ENCODE results near the gene TRPM4. TPM values are rescaled to one million over a fixed set of nuclear protein-coding genes. Genes with fewer than 3 reads are reported as not detected.

Gene TRPM4
- total and polyA plus RNA-seq, 2 of the 13 experiments (the other 11 are each of a cell fraction or from before 2014, with no cell fraction given), result 1.9 to 4.3 TPM

GRCh38 chr19:49186108-49186507, 28.5 kb downstream of the TRPM4 start (continued):
- TF ChIP-seq SALL1 (CRISPR knock-in tag; IDR thresholded peaks at IDR 0.05), result peak; percentile 12; the same call in 1 of the 2 replicates
- peak; percentile 37; the same call in 1 of the 2 replicates for TF ChIP-seq MED1 (CRISPR knock-in tag; IDR thresholded peaks at IDR 0.05)
- peak; percentile 58; the same call in 1 of the 2 replicates for TF ChIP-seq ZNF614 (CRISPR knock-in tag; IDR thresholded peaks at IDR 0.05; ENCODE audit: borderline replicate concordance)
- TF ChIP-seq JUND (CRISPR knock-in tag; IDR thresholded peaks at IDR 0.05), result no peak
- peak; percentile 60; the same call in 1 of the 2 replicates for TF ChIP-seq MAX (IDR thresholded peaks at IDR 0.05)
- 0 out of 2 replicates have a peak, but pooled peaks have one; percentile 56 for TF ChIP-seq KAT7 (CRISPR knock-in tag; IDR thresholded peaks at IDR 0.05; ENCODE audit: borderline replicate concordance)
- TF ChIP-seq ZNF281 (CRISPR knock-in tag; IDR thresholded peaks at IDR 0.05; ENCODE audit: borderline replicate concordance), result 0 out of 2 replicates have a peak, but pooled peaks have one; percentile 23
- TF ChIP-seq GATAD2A (CRISPR knock-in tag; IDR thresholded peaks at IDR 0.05), result peak; percentile 74
- TF ChIP-seq ZGPAT (CRISPR knock-in tag; IDR thresholded peaks at IDR 0.05), result 0 out of 2 replicates have a peak, but pooled peaks have one; percentile 34
- TF ChIP-seq HNF1B (CRISPR knock-in tag; IDR thresholded peaks at IDR 0.05), result peak; percentile 61; the same call in 1 of the 2 replicates
- TF ChIP-seq ELF1 (CRISPR knock-in tag; IDR thresholded peaks at IDR 0.05), result peak; percentile 81
- peak; percentile 69; the same call in 1 of the 2 replicates for TF ChIP-seq HDAC2 (CRISPR knock-in tag; IDR thresholded peaks at IDR 0.05)
- no peak for TF ChIP-seq ZBTB44 (CRISPR knock-in tag; IDR thresholded peaks at IDR 0.05)
- no peak for TF ChIP-seq GFI1 (CRISPR knock-in tag; IDR thresholded peaks at IDR 0.05; ENCODE audit: borderline replicate concordance)
- peak; percentile 51 for TF ChIP-seq SOX5 (CRISPR knock-in tag; IDR thresholded peaks at IDR 0.05; ENCODE audit: borderline replicate concordance)
- TF ChIP-seq NBN (conservative IDR thresholded peaks at IDR 0.05), result no peak
- peak; percentile 62 for TF ChIP-seq KAT8 (CRISPR knock-in tag; IDR thresholded peaks at IDR 0.05)
- 0 out of 2 replicates have a peak, but pooled peaks have one; percentile 33 for TF ChIP-seq ZSCAN31 (CRISPR knock-in tag; IDR thresholded peaks at IDR 0.05; ENCODE audit: low read depth)
- no peak for TF ChIP-seq ASH2L (IDR thresholded peaks at IDR 0.05; ENCODE audit: insufficient read length, low read depth, low read length)
- TF ChIP-seq FOXP1 (IDR thresholded peaks at IDR 0.05), result no peak
- peak; percentile 65 for TF ChIP-seq FOXP1 (CRISPR knock-in tag; IDR thresholded peaks at IDR 0.05)
- no peak for TF ChIP-seq SP140L (CRISPR knock-in tag; IDR thresholded peaks at IDR 0.05; ENCODE audit: borderline replicate concordance)
- TF ChIP-seq CSRNP1 (CRISPR knock-in tag; IDR thresholded peaks at IDR 0.05), result no peak

Data from HepG2 (cell line).